IPS-15b (cell line): Measurements from ENCODE around the gene RFNG.

Source experiments
- H3K27me3 ChIP-seq: one replicate; pipeline ENCODE4 v1.6.1; 2013; ENCODE audit warnings: low read length; ENCODE audit not compliant: control insufficient read depth, insufficient read depth
- H3K36me3 ChIP-seq: one replicate; pipeline ENCODE4 v1.6.1; 2013; ENCODE audit warnings: low read length; ENCODE audit not compliant: control insufficient read depth, insufficient read depth
- H3K4me1 ChIP-seq: one replicate; pipeline ENCODE4 v1.6.1; 2013; ENCODE audit warnings: mild to moderate bottlenecking, low read length; ENCODE audit not compliant: control insufficient read depth, insufficient read depth
- H3K4me3 ChIP-seq: one replicate; pipeline ENCODE4 v1.5.1; 2013; ENCODE audit warnings: low read depth, low read length
- H3K9ac ChIP-seq: one replicate; pipeline ENCODE4 v1.6.1; 2013; ENCODE audit warnings: low read depth, mild to moderate bottlenecking, low read length
- H3K9me3 ChIP-seq: one replicate; pipeline ENCODE4 v1.6.1; 2013; ENCODE audit warnings: mild to moderate bottlenecking, low read length; ENCODE audit not compliant: control insufficient read depth, insufficient read depth

RFNG gene

GRCh38 chr17:82000803-82001570 is 50.6 kb downstream of the RFNG start:
- Histone ChIP-seq H3K4me1 (no peaks in the 10 kb centered on the region), H3K9ac (no peak overlapping the region), H3K4me3 (no peak overlapping the region)

GRCh38 chr17:81999976-82000802 is 51.4 kb downstream of the RFNG start:
- Histone ChIP-seq H3K4me1 (no peaks in the 10 kb centered on the region), H3K36me3 (peaks cover 7% of the 10 kb centered on the region), H3K9ac (no peak overlapping the region), H3K9me3 (no peaks in the 10 kb centered on the region), H3K27me3 (no peaks in the 10 kb centered on the region), H3K4me3 (no peak overlapping the region)

More at GRCh38 chr17:82000803-82001570, 50.6 kb downstream of the RFNG start:
- Histone ChIP-seq H3K27me3 (no peaks in the 10 kb centered on the region), H3K9me3 (no peaks in the 10 kb centered on the region), H3K36me3 (peaks cover 7% of the 10 kb centered on the region)

GRCh38 chr17:81999587-81999975 is 52.0 kb downstream of the RFNG start:
- Histone ChIP-seq H3K9ac (no peak overlapping the region), H3K4me1 (no peaks in the 10 kb centered on the region), H3K36me3 (peaks cover 7% of the 10 kb centered on the region), H3K27me3 (no peaks in the 10 kb centered on the region), H3K4me3 (no peak overlapping the region), H3K9me3 (no peaks in the 10 kb centered on the region)

- H3K4me1 ChIP-seq = no peaks in the 10 kb centered on the region
- no peaks in the 10 kb centered on the region for H3K27me3 ChIP-seq
- no peak overlapping the region for H3K9ac ChIP-seq
- H3K9me3 ChIP-seq = no peaks in the 10 kb centered on the region
- peaks cover 7% of the 10 kb centered on the region for H3K36me3 ChIP-seq
- H3K4me3 ChIP-seq = no peak overlapping the region
Observed at GRCh38 chr17:81998691-81999438, 52.7 kb downstream of the RFNG start.

GRCh38 chr17:81998212-81998611 is 53.4 kb downstream of the RFNG start:
- H3K27me3 ChIP-seq = no peaks in the 10 kb centered on the region
- no peaks in the 10 kb centered on the region for H3K9me3 ChIP-seq
- H3K9ac ChIP-seq = no peak overlapping the region
- H3K4me3 ChIP-seq = no peak overlapping the region
- no peaks in the 10 kb centered on the region for H3K4me1 ChIP-seq
- peaks cover 7% of the 10 kb centered on the region for H3K36me3 ChIP-seq
